ENCODE data around the gene DMAC2. TPM values are rescaled to one million over a fixed set of nuclear protein-coding genes. Genes with fewer than 3 reads are reported as not detected.
"Not testable (repeated sequence)": the region's sequence is repeated elsewhere in the genome, so short reads cannot be mapped to it uniquely, and the experiment has no call there.

DMAC2 gene
- total RNA-seq, 1 donor from 2014 or later = 33.3 TPM

DNA sequence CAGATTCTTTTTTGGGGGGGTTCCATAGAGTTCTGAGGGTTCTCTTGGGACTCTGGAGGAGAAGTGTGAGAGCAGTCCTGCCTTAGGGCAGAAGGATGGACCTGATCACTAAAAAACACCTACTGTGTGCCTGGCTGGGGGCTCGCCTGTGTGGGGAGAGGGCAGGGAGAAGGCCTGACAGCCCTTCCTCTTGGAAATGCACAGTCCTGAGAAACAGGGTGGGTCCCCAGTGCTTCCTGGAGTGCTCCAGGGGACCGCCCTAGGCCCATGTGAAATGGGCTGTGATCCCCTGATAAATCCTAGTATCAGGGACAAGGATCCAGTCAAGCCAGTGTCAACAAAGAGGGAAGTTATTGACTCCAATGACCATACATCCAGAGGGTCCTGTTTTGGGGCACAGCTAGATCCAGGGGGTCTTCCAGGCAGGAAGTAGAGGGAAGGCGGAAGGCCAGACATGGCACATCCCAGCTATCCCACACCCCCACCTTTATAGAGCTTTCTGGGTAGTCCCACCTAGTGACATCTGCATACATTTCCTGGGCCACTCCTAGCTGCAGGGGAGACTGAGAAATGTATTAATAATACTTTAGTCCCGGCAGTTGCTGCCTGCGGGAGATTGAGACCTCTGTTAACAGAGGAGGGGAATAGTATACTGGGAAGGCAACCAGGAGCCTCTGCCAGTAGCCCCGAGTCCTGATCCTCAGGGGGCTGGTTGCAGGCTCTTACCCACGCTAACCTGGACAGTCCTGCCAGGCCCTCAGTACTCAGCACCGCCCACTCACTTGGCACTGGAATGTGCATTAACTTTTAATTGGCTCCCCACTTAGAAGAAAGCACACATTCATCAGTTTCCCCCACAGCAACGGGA lies 28.4 kb downstream of the DMAC2 start:
- H3K4me1 Mint-ChIP-seq (ENCODE audit: unreplicated experiment) = peaks cover 5% of the 10 kb centered on the region
- no peaks in the 10 kb centered on the region for H3K27me3 Mint-ChIP-seq (ENCODE audit: unreplicated experiment)
- H3K9me3 Mint-ChIP-seq (ENCODE audit: unreplicated experiment) = no peaks in the 10 kb centered on the region
- no peak overlapping the region for H3K4me3 Mint-ChIP-seq (ENCODE audit: unreplicated experiment)
- H3K27ac Mint-ChIP-seq (ENCODE audit: unreplicated experiment) = no peak overlapping the region
- TF ChIP-seq, protein P1, sequence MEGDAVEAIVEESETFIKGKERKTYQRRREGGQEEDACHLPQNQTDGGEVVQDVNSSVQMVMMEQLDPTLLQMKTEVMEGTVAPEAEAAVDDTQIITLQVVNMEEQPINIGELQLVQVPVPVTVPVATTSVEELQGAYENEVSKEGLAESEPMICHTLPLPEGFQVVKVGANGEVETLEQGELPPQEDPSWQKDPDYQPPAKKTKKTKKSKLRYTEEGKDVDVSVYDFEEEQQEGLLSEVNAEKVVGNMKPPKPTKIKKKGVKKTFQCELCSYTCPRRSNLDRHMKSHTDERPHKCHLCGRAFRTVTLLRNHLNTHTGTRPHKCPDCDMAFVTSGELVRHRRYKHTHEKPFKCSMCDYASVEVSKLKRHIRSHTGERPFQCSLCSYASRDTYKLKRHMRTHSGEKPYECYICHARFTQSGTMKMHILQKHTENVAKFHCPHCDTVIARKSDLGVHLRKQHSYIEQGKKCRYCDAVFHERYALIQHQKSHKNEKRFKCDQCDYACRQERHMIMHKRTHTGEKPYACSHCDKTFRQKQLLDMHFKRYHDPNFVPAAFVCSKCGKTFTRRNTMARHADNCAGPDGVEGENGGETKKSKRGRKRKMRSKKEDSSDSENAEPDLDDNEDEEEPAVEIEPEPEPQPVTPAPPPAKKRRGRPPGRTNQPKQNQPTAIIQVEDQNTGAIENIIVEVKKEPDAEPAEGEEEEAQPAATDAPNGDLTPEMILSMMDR (IDR thresholded peaks at IDR 0.05) = no peak
- peaks cover 7% of the 10 kb centered on the region for H3K36me3 Mint-ChIP-seq (ENCODE audit: unreplicated experiment)
- no peak for DNase-seq (ENCODE audit: extremely low spot score, unreplicated experiment)

DNA sequence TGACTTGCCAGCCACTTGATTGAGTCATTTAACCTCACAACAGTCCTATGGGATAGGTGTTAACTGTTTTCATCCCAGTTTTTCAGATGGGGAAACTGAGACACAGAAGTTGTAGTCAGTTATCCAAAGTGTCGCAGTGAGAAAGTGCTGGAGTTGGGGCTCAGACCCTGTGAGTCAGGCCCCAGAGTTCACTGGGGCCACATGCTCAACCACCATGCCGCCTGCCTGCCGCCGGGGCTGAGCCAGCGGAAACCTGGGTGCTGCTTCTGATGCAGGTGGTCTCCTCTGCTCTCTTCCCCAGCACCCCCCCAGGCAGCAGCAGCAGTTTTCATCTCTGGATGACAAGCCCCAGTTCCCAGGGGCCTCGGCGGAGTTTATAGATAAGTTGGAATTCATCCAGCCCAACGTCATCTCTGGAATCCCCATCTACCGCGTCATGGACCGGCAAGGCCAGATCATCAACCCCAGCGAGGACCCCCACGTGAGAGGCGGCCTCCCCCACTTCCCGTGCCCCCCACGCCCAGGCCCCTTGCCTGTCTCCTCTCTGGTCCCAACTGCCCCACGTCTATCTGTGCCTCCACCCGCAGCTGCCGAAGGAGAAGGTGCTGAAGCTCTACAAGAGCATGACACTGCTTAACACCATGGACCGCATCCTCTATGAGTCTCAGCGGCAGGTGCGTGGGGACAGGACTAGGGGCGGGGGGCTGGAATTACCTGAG lies 29.2 kb downstream of the DMAC2 start:
- H3K4me1 Mint-ChIP-seq (ENCODE audit: unreplicated experiment) = peaks cover 5% of the 10 kb centered on the region
- peaks cover 7% of the 10 kb centered on the region for H3K36me3 Mint-ChIP-seq (ENCODE audit: unreplicated experiment)

DNA sequence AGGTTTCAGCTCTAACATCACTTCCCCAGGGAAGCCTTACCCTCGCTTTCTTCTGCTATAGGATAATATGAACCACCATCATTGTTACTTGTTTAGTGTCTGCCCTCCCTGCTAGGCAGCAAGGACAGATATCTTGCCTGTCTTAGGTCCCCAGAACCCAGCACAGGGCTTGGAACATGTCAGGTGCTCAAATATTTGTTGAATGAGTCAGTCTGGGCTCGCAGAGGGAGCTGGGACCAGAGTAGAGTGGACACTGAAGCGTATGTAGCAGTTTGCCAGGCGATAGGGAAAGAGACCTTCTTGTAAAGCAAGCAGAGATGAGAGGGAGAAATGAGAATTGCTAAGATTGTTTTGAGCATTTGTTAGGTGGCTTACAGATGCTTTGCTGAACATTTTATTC lies 30.4 kb downstream of the DMAC2 start:
- H3K36me3 Mint-ChIP-seq (ENCODE audit: unreplicated experiment) = peaks cover 5% of the 10 kb centered on the region
- H3K9me3 Mint-ChIP-seq (ENCODE audit: unreplicated experiment) = no peaks in the 10 kb centered on the region
- no peak for DNase-seq (ENCODE audit: extremely low spot score, unreplicated experiment)
- H3K27ac Mint-ChIP-seq (ENCODE audit: unreplicated experiment) = no peak overlapping the region
- no peak overlapping the region for H3K4me3 Mint-ChIP-seq (ENCODE audit: unreplicated experiment)
- H3K4me1 Mint-ChIP-seq (ENCODE audit: unreplicated experiment) = peaks cover 5% of the 10 kb centered on the region
- H3K27me3 Mint-ChIP-seq (ENCODE audit: unreplicated experiment) = no peaks in the 10 kb centered on the region
- TF ChIP-seq, protein P1 (IDR thresholded peaks at IDR 0.05) = no peak

More for the DNA sequence above, 29.2 kb downstream of the DMAC2 start:
- DNase-seq (ENCODE audit: extremely low spot score, unreplicated experiment) = no peak
- H3K9me3 Mint-ChIP-seq (ENCODE audit: unreplicated experiment) = no peaks in the 10 kb centered on the region
- H3K27me3 Mint-ChIP-seq (ENCODE audit: unreplicated experiment) = no peaks in the 10 kb centered on the region
- no peak overlapping the region for H3K27ac Mint-ChIP-seq (ENCODE audit: unreplicated experiment)
- H3K4me3 Mint-ChIP-seq (ENCODE audit: unreplicated experiment) = no peak overlapping the region
- TF ChIP-seq, protein P1 (IDR thresholded peaks at IDR 0.05) = no peak

DNA sequence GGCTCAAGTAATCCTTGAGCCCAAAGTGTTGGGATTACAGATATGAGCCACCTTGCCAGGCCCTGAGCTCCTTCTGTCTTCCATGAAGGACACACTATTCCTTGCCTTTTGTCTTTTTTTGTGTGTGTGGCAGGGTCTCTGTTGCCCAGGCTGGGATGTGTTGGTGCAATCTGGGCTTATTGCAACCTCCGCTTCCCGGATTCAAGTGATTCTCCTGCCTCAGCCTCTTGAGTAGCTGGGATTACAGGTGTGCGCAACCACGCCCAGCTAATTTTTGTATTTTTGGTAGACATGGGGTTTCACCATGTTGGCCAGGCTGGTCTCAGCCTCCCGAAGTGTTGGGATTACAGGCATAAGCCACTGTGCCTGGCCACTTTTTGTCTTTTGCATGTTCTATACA lies 30.9 kb downstream of the DMAC2 start:
- H3K27me3 Mint-ChIP-seq (ENCODE audit: unreplicated experiment); H3K27ac Mint-ChIP-seq (ENCODE audit: unreplicated experiment); H3K36me3 Mint-ChIP-seq (ENCODE audit: unreplicated experiment); H3K4me1 Mint-ChIP-seq (ENCODE audit: unreplicated experiment); H3K9me3 Mint-ChIP-seq (ENCODE audit: unreplicated experiment); H3K4me3 Mint-ChIP-seq (ENCODE audit: unreplicated experiment); DNase-seq (ENCODE audit: extremely low spot score, unreplicated experiment): not testable (repeated sequence)

DNA sequence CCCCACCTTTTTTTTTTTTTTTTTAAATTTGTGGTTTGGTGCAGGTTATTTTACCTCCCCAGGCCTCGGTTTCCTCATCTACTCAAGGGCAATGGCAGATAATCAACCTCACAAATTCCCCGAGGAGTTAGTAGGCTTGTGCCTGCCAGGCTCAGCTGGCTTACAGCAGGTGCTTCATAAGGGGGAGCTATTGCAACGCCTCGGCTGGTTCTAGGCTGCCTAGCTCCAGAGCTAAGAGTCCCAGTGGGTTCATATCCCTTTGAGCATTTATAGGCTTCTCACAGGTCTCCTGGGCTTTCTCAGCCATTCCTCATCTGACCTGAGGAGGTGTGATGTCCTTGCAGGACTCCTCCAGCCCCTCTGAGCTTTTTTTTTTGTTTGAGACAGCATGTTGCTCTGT lies 31.5 kb downstream of the DMAC2 start:
- H3K36me3 Mint-ChIP-seq (ENCODE audit: unreplicated experiment) = peaks cover 3% of the 10 kb centered on the region
- H3K4me3 Mint-ChIP-seq (ENCODE audit: unreplicated experiment) = no peak overlapping the region
- no peaks in the 10 kb centered on the region for H3K9me3 Mint-ChIP-seq (ENCODE audit: unreplicated experiment)
- no peak for DNase-seq (ENCODE audit: extremely low spot score, unreplicated experiment)
- no peak overlapping the region for H3K27ac Mint-ChIP-seq (ENCODE audit: unreplicated experiment)
- H3K27me3 Mint-ChIP-seq (ENCODE audit: unreplicated experiment) = no peaks in the 10 kb centered on the region
- TF ChIP-seq, protein P1 (IDR thresholded peaks at IDR 0.05) = no peak
- peaks cover 5% of the 10 kb centered on the region for H3K4me1 Mint-ChIP-seq (ENCODE audit: unreplicated experiment)

Measured in osteocyte (in vitro differentiated cells).